GM19240 (cell line): Measurements from ENCODE around the gene CAMK2G.

ENCODE experiments used
- DNase-seq: peaks from one replicate; pipeline ENCODE4 v3.0.0; 2011; ENCODE audit warnings: low spot score; ENCODE audit not compliant: insufficient read length

CAMK2G gene

DNA sequence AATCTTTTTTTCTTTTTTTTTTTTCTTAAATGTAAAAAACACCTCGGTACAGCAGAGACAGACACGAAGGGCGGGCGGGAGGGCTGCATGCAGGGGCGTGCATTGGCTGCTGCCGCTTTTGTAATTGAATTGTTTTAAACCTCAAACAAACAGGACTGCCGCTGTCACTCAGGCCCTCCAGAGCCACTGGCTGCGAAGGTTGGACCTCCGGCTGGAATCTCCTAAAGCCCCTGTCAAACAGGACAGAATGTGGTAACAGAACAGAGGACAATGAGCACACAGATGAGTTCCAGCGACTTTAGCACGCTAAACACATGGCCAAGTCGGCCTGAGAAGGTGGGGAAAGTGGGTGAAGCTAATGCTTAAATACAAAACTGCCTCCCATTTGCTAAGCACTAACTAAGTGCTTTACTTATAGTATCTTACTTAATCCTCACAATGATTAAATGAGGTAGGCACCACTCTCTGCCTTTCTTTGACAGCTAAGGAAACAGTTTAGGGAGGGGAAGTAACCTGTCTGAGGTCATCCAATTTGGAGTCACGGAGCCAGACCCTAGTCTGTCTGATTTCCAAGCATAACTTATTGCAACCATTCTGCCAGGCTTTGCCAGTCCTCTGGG lies 60.0 kb downstream of the CAMK2G start:
- no peak for DNase-seq

DNA sequence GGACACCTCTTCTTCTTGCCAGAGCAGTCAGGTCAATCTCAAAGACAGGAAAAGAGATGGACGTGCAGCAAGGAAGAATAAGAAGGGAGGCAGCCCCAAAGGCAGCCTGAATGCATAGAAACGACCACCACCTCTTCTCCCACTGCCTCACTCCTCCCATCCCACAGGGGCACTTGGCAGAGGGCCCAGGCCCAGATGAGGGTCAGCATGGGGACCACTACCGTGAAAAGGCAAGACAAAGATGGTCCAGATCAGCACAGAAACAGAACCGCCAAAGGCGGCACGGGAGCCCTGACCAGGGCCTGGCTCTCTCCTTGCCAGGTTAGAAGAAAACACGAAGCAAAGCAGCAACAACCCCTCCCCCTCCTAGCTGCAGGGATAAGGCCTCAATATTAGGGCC lies 61.0 kb downstream of the CAMK2G start:
- no peak for DNase-seq

DNA sequence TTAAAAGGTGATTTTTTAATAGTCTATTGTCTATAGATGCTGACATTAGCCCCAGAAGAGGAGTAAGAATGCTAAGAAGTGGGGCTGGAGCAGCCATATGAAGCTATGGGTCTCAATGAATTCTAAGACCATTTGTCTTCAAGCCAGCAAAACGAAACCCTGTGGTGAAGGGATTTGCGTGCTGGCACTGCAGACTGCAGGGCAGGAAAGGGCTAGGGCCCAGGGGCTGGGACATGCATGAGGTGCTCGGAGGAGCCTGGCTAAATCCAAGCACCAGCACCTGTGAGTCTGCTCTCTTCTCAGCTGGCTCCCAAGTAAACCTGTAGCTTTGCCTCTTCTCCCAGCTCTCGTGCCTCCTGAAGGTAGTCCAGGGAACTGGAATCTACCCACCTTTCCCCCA lies 61.7 kb downstream of the CAMK2G start:
- DNase-seq: no peak

DNA sequence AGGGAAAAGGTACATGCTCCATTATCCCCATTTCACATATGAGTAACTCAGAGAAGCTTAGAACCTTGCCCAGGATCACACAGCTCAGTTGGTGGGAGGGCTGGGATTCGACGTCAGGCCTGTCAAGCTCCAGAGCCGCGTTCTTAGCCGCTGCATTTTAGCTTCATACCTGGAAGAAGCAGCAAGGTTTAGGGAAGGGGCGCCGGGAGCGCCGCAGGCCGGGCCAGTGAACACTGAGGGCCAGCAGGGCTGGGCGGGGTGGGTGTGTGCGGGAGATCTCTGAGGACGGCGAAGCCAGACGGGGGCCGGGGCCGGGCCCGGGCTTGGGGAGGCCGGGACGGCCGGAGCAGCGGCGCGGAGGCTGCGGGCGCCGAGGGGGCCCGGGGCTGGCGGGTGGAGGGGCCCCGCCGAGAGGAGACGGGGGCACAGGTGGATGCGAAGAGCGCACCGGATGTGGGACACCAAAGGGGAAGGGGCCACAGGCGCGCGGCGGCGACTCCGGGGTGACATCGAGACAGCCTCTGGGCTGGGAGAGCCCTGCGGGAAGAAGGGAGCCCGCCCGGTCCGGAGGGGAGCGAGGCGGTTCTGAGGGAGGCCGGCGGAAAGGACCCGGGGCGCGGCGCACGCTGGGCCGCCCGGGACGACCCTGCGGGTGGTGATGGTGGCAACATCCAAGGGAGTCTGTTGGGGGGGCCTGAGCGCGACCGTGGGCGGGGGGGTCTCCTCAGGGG lies 63.5 kb downstream of the CAMK2G start:
- DNase-seq: peak; percentile 25

DNA sequence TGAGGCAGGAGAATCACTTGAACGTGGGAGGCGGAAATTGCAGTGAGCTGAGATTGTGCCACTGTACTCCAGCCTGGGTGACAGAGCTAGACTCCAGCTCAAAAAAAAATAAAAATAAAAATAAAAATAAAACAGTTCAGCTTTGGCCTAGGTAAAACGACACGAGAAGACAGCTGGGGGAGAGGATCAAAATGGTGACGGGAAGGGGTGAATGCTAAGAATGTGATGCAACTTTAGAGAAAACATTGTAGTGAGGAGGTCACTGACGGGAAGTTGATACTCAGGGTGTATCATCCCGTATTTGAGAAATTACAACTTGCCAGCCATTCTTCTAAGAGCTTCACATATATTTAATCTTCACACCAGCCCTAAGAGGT lies 64.0 kb downstream of the CAMK2G start:
- DNase-seq: no peak

DNA sequence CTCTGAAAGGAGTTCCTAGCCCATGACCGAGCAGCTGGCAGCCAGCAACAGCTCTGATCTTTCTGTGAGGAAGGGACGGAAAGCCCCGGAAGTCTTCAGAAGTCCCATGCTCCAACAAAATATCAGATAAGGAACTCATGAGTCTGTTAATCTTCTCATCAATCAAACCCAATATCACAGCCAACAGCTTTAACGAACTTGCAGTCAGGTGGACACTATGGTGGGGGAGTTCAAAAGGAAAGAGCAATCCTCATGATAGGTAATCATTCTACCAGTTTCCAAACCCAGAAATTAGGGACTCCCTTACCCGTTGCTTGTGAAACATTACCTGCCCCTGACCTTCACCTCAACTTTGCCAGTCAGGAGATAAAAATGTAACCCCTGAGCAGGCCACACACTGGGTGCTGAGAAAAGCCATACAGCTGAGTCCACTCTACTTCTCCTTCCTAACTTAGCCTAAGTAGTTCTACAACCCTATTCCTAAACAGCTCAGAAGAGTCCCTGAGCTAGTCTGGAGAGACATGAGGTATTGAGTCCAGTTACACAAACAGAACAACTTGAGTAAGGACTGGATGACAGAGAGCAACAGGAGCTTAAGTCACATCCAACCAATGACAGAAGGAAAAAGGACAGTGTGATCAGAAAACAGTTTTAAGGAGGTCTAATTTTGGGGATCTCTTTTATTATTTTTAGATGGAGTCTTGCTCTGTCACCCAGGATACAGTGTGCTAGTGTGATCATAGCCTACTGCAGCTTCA lies 65.1 kb downstream of the CAMK2G start:
- DNase-seq: no peak

DNA sequence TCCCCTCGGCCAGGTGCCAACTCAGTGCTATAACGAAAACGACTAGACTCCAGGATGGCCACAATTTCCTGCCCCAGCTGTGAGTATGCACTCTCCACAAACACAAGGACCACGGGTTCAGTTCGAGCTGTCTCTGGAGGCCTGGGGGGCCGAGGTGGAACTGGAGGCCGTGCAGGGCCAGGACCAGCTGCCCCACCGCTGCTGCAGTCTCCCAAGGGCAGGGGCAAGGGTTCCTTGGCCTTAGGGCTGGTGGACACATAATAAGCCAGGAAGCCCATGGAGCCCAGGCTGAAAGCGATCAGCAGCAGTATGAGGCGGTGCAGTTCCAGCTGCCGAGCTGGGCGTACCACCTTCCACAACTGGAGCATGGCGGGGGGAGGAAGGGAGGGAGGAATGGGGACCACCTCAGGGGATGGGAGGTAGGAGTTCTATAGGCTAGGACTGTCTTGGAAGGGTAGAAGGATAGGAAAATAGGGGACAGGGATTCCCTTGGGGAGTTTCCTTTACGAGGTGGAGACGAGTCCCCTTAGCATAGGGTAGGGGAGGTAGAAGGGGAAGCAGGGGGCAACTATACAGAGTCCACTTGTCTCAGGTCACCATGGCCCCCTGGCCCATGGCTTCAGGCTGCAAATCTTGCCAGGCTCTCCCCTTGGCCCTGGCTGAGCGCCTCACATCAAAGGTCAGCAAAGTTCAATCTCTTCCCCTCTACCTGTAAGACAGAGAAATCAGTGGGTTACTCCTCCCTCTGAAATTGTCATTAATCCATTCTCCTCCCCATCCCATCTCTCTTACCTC lies 66.1 kb downstream of the CAMK2G start:
- no peak for DNase-seq

DNA sequence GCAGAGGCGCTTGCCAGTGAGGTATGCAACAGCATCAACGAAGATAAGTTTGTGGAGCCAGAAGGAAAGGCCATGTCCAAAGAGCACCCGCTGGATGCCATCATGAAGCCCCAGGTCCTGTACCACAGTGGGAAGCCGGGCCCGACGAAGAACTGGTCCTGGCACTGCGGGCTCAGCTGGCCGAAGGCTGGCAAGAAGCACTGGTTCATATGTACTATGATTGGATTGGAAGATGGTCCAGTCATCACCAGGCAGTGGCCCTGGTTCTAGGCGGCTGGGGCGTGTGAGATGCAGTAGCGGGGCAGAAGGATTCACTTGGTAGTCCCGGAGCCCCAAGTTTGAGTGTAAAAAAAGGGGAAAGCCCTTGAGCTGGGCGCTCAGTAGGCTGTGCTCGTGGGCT lies 66.9 kb downstream of the CAMK2G start:
- DNase-seq: no peak

DNA sequence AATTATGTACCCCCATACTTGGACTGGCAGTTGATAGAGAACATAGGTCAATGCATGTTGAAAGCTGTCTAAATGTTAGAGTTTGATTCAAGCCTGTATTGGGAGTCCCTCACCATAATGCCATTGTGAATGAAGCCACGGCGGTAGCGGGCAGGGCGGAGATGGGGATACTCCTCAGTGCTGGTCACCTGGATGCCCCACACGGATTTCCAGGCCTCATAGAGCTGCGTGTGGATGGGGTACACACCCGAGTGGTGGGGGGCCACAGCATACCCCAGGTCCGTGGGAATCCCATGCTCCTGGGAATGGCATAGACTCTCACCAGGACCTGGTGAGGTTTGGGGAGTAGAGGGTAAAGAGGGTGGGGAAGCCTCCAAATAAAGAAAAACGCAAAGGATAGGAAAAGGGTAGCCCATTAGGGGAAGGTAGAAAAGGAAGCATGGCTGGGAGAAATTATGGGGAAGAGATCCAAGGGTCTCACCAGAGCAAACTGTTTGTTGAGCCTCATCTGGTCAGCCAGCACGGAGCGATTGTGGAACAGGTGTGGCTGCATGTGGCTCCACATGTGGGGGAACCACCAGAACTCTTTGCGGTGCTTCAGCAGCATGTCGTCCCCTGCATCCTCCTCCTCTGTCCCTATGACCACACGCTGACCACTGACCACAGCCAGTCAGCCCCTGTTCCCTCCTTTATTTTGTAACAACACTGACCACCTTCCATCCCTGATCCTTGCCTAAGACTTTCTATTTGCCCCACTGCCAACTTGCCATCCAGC lies 68.0 kb downstream of the CAMK2G start:
- DNase-seq: no peak

DNA sequence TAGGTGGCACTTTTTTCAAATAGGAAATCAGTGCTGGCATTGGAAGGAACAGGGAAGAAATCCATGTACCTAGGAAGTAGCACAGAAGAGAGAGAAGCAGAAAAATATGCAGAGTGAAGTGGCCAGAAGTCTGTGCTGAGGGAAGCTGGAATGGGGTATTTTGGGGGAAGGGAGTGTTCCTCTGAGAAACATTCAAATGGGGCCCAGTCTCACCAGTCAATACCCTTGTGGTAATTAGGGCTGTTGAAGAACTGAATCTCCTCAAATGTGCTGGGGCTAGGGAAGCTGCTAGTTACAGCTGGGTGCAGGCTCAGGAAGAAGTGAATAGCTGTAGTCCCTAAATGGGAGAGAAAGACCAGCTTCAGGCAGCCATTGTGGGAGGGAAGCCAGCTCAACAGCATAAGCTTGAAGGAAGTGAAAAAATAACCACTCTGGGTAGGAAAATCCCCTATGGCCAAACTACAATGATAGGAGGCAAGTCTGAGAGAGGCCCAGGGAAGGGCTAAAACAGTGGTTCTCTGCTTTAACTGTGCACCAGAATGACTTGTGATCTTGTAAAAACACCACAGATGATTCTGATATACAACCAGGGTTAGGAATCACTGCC lies 70.6 kb downstream of the CAMK2G start:
- peak; percentile 41 for DNase-seq

DNA sequence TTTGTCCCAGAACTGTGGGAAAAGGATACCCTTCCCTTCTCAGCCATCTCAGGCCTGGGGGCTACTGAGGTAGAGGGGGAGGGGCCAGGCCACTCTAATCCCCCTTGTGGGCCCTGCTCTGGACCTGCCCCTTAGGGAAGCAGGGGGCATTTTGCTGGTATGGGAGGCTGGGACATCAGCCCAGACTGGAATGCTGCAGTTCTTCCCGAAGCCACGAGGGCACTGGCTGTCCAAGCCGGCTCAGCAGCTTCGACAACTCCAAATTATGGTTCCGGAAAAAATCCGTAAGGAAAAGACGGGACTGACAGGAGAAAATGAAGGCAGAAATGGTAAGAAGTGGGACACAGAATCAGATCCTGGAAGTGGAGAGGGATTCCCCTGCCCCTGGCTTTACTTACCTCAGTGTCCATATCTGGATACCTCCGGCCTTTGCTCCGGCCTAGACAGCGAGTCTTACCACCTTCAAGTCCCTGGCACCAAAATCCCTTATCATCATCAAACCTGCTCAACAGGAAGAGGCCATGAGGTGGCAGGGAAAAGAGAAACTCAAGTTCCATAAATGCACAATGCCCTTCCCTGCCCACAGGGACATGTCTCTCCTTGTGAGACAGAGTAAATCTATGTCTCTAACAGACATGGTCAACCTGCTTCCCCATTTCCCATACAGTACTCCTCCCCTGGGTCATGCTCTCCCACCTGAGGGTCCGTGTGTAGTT lies 71.9 kb downstream of the CAMK2G start:
- no peak for DNase-seq

DNA sequence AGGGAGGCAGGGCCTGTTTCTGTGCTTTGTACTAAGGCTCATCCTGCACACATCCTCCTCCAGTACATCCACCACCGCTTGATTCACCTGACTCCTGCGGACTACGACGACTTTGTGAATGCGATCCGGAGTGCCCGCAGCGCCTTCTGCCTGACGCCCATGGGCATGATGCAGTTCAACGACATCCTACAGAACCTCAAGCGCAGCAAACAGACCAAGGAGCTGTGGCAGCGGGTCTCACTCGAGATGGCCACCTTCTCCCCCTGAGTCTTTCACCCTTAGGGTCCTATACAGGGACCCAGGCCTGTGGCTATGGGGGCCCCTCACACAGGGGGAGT lies 73.1 kb downstream of the CAMK2G start:
- DNase-seq: no peak

DNA sequence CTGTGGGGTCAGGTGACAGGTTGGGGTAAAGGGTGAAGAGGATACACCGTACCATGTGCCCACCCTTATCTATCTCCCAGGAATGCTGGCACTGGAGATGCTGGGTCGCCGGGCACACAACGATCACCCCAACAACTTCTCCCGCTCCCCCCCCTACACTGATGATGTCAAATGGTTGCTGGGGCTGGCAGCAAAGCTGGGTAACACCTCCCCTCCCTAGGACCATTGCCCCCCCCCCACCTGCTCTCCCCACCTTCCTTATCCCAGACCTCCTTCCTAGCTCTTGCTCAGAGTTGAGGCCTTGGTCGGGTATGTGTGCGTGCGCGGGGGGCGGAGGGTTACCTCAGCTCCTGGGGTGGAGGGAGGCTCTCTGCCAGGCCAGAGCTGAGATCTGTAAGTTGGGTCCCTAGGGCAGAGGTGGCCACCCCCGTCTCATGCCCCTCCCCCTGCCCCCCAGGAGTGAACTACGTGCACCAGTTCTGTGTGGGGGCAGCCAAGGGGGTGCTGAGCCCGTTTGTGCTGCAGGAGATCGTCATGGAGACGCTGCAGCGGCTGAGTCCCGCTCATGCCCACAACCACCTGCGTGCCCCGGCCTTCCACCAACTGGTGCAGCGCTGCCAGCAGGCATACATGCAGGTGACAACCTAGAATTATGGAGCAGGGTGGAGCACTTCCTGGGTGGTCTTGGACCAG lies 73.6 kb downstream of the CAMK2G start:
- DNase-seq: no peak

DNA sequence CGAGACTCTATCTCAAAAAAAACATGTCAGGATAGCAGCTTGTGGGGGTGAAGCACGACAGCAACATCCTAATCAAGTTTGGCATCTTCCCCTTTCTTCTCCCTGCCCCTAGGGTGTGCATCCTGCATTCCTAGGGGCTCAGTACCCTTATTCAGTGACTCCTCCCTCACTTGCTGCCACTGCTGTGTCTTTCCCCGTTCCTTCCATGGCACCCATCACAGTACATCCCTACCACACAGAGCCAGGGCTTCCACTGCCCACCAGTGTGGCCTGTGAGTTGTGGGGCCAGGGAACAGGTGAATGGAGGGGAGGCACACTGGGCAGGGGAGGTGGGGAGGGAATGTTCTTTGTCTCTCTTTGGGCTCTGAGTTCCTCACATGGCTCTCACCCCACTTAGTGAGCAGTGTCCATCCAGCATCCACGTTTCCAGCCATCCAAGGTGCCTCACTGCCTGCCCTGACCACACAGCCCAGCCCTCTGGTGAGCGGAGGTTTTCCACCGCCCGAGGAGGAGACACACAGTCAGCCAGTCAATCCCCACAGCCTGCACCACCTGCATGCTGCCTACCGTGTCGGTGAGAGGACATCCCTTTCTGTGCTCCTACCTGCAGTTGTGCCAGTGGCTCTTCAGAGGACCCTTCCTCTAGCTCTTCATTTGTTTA lies 74.3 kb downstream of the CAMK2G start:
- DNase-seq: no peak

DNA sequence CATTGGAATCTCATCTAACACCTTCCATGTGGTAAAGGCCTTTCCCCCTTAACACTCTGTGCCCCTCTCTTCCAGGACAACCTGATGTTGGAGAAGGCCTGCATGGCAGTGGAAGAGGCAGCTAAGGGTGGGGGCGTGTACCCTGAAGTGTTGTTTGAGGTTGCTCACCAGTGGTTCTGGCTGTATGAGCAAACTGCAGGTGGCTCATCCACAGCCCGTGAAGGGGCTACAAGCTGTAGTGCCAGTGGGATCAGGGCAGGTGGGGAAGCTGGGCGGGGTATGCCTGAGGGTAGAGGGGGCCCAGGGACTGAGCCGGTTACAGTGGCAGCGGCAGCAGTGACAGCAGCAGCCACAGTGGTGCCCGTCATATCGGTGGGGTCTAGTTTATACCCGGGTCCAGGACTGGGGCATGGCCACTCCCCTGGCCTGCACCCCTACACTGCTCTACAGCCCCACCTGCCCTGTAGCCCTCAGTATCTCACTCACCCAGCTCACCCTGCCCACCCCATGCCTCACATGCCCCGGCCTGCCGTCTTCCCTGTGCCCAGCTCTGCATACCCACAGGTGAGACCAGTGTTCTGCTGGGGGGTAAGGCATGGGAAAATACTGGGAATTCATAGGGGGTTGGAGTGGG lies 75.3 kb downstream of the CAMK2G start:
- DNase-seq: no peak

DNA sequence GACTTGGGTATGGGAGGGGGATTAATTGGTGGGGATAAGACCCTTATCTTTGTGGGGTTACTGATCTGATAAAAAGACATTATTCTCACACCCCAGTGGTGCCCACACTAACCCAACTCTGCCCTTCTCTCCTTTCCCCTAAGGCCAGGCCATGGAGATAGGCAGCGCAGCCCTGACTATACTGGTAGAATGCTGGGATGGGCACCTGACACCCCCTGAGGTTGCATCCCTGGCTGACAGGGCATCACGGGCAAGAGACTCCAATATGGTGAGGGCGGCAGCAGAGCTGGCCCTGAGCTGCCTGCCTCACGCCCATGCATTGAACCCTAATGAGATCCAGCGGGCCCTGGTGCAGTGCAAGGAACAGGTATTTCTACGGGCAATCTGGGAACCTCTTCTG lies 76.3 kb downstream of the CAMK2G start:
- DNase-seq: no peak

DNA sequence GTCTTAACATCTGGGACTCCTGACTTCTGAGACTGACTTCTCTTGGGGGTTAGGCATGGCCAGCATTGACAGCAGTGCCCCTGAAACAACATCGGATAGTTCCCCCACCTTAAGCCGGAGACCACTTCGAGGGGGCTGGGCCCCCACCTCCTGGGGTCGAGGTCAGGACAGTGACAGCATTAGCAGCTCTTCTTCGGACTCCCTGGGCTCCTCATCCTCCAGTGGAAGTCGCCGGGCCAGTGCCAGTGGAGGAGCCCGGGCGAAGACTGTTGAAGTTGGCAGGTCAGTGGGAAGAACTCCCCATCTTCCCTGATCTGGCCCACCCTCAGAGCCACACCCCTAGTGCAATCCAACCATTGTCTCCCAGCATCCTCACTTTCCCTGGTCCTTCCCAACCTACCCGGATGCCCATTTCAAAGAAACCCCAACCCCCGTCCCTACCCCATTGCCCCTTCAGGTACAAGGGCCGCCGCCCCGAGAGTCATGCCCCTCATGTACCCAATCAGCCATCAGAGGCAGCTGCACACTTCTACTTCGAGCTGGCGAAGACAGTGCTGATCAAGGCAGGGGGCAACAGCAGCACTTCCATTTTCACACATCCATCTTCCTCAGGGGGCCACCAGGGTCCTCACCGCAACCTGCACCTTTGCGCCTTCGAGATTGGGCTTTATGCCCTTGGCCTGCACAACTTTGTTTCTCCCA lies 76.9 kb downstream of the CAMK2G start:
- no peak for DNase-seq

DNA sequence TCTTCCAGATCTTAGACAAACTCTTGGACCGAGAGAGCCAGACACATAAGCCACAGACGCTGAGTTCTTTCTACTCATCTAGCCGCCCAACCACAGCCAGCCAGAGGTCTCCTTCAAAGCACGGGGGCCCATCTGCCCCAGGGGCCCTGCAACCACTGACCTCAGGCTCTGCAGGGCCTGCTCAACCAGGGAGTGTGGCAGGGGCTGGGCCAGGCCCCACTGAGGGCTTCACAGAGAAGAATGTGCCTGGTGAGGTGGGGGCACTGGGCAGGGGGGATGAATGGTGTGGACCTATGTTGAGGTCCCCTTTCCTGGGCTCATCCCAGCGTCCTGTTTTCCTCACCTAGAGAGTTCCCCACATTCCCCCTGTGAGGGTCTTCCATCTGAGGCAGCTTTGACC lies 77.6 kb downstream of the CAMK2G start:
- no peak for DNase-seq
